ENCODE data around the gene CDK6. TPM values are rescaled to one million over a fixed set of nuclear protein-coding genes. Genes with fewer than 3 reads are reported as not detected.

The CDK6 gene
- total RNA-seq, 1 experiment from 2014 or later, result 124 TPM

GRCh38 chr7:92681633-92682032 lies 154.7 kb downstream of the CDK6 start:
- ChIA-PET POLR2A (interaction anchor here (1.3 kb wide), 1 partner anchor 104 kb away, joined by 3 read pairs; no protein-coding TSS in a partner anchor), CTCF (no interaction called here)
- H3K4me3 Mint-ChIP-seq (ENCODE audit: unreplicated experiment), result no peak overlapping the region
- H3K4me1 Mint-ChIP-seq (ENCODE audit: insufficient read depth, unreplicated experiment), result peaks cover 15% of the 10 kb centered on the region
- H3K9me3 Mint-ChIP-seq (ENCODE audit: unreplicated experiment), result no peaks in the 10 kb centered on the region
- DNase-seq (ENCODE audit: unreplicated experiment), result no peak
- TF ChIP-seq, protein P1, sequence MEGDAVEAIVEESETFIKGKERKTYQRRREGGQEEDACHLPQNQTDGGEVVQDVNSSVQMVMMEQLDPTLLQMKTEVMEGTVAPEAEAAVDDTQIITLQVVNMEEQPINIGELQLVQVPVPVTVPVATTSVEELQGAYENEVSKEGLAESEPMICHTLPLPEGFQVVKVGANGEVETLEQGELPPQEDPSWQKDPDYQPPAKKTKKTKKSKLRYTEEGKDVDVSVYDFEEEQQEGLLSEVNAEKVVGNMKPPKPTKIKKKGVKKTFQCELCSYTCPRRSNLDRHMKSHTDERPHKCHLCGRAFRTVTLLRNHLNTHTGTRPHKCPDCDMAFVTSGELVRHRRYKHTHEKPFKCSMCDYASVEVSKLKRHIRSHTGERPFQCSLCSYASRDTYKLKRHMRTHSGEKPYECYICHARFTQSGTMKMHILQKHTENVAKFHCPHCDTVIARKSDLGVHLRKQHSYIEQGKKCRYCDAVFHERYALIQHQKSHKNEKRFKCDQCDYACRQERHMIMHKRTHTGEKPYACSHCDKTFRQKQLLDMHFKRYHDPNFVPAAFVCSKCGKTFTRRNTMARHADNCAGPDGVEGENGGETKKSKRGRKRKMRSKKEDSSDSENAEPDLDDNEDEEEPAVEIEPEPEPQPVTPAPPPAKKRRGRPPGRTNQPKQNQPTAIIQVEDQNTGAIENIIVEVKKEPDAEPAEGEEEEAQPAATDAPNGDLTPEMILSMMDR (IDR thresholded peaks at IDR 0.05; ENCODE audit: unreplicated experiment), result no peak
- no peaks in the 10 kb centered on the region for H3K27me3 Mint-ChIP-seq (ENCODE audit: insufficient read depth, unreplicated experiment)
- no peak overlapping the region for H3K27ac Mint-ChIP-seq (ENCODE audit: low read depth, unreplicated experiment)
- intact Hi-C loops (cut with micrococcal nuclease), result no loop called here
- no TSS peak for BruUV-seq (replicated peaks)
- peaks cover under 1% of the 10 kb centered on the region for H3K36me3 Mint-ChIP-seq (ENCODE audit: insufficient read depth, unreplicated experiment)

DNA sequence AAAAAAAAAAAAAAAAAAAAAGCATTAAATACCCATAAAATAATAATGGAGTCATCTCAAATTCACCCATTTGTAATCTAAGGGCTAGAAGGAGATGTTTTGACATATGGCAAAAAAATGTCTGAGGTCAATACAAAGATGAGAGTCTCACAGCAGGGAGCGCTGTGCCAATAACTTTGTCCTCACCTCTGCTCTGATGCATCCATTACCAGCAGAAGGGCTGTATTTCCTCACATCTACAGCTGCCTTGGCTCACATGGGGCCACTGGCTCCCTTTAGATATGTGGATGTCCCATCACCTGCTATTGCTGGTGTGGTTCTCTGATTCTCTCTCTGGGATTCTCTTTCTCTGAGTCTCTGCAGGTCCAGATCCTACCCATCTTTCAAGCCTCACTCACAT lies 155.9 kb downstream of the CDK6 start:
- H3K27ac Mint-ChIP-seq (ENCODE audit: low read depth, unreplicated experiment), result no peak overlapping the region
- peaks cover 15% of the 10 kb centered on the region for H3K4me1 Mint-ChIP-seq (ENCODE audit: insufficient read depth, unreplicated experiment)
- CTCF ChIA-PET, result interaction anchor here (1.1 kb wide), 1 partner anchor 57 kb away, joined by 3 read pairs; no protein-coding TSS in a partner anchor
- POLR2A ChIA-PET, result interaction anchor here (1.3 kb wide), 1 partner anchor 105 kb away, joined by 3 read pairs; no protein-coding TSS in a partner anchor
- H3K9me3 Mint-ChIP-seq (ENCODE audit: unreplicated experiment), result no peaks in the 10 kb centered on the region
- BruUV-seq (replicated peaks), result no TSS peak
- H3K36me3 Mint-ChIP-seq (ENCODE audit: insufficient read depth, unreplicated experiment), result no peaks in the 10 kb centered on the region
- DNase-seq (ENCODE audit: unreplicated experiment), result no peak
- H3K4me3 Mint-ChIP-seq (ENCODE audit: unreplicated experiment), result no peak overlapping the region
- intact Hi-C loops (cut with micrococcal nuclease), result no loop called here
- no peaks in the 10 kb centered on the region for H3K27me3 Mint-ChIP-seq (ENCODE audit: insufficient read depth, unreplicated experiment)
- TF ChIP-seq, protein P1 (IDR thresholded peaks at IDR 0.05; ENCODE audit: unreplicated experiment), result no peak

GRCh38 chr7:92678291-92678920 lies 158.0 kb downstream of the CDK6 start:
- Mint-ChIP-seq H3K4me3 (ENCODE audit: unreplicated experiment) (no peak overlapping the region), H3K27ac (ENCODE audit: low read depth, unreplicated experiment) (no peak overlapping the region), H3K4me1 (ENCODE audit: insufficient read depth, unreplicated experiment) (peaks cover 15% of the 10 kb centered on the region), H3K27me3 (ENCODE audit: insufficient read depth, unreplicated experiment) (no peaks in the 10 kb centered on the region), H3K9me3 (ENCODE audit: unreplicated experiment) (no peaks in the 10 kb centered on the region), H3K36me3 (ENCODE audit: insufficient read depth, unreplicated experiment) (peaks cover 7% of the 10 kb centered on the region)
- BruUV-seq (replicated peaks), result no TSS peak
- intact Hi-C loops (cut with micrococcal nuclease), result no loop called here
- ChIA-PET POLR2A (no interaction called here), CTCF (interaction anchor here (0.6 kb wide), 3 partner anchors 51 to 1409 kb away, joined by 3 to 4 read pairs (median 4); no protein-coding TSS in a partner anchor)
- no peak for DNase-seq (ENCODE audit: unreplicated experiment)
- TF ChIP-seq, protein P1 (IDR thresholded peaks at IDR 0.05; ENCODE audit: unreplicated experiment), result no peak

DNA sequence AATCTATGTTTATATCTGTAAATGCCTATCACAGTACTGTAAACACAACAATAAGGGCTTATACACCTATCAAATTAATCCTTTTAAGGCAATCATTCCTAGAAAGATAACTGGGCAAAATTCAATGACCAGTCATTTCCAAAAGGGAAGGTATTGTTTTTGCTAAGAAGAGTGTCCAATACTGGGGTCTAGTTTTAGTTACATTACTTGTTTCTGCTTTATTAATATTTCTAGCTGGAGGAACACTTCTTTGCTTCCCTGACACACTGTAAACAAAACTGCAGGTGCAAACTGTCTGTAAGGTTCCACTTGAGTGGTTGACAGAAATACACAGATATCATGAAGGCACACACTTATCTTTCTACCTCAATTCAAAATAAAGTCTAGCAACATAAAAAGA lies 162.0 kb downstream of the CDK6 start:
- no peak for DNase-seq (ENCODE audit: unreplicated experiment)
- intact Hi-C loops (cut with micrococcal nuclease), result no loop called here
- no TSS peak for BruUV-seq (replicated peaks)
- H3K36me3 Mint-ChIP-seq (ENCODE audit: insufficient read depth, unreplicated experiment), result peaks cover 13% of the 10 kb centered on the region
- H3K27me3 Mint-ChIP-seq (ENCODE audit: insufficient read depth, unreplicated experiment), result no peaks in the 10 kb centered on the region
- no peak overlapping the region for H3K4me3 Mint-ChIP-seq (ENCODE audit: unreplicated experiment)
- H3K9me3 Mint-ChIP-seq (ENCODE audit: unreplicated experiment), result no peaks in the 10 kb centered on the region
- H3K4me1 Mint-ChIP-seq (ENCODE audit: insufficient read depth, unreplicated experiment), result peaks cover 10% of the 10 kb centered on the region
- CTCF ChIA-PET, result no interaction called here
- no peak overlapping the region for H3K27ac Mint-ChIP-seq (ENCODE audit: low read depth, unreplicated experiment)
- TF ChIP-seq, protein P1 (IDR thresholded peaks at IDR 0.05; ENCODE audit: unreplicated experiment), result no peak
- POLR2A ChIA-PET, result interaction anchor here (1.4 kb wide), 1 partner anchor 9 kb away, joined by 3 read pairs; no protein-coding TSS in a partner anchor
